ENCODE measurements around the gene C6orf120.

C6orf120 gene

DNA sequence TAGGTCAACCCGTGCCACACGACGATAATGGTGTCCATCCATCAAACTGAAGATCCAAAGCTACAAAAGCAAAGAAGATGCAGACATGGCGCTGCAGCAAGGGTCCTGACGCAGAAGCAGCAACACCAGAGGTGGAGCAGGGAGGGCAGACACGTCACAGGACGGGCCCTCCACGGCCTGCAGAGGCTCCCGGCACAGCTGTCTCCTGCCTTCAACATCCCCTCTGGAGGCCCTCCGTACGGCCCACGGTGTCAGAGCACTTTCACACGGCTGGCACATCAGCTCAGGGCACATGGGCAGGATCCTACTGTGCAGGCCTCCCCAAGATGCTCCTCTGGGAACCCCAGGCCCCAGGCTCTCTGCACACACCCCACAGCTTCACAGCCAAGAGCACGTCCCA lies 37.7 kb upstream of the C6orf120 start:
- Histone ChIP-seq H3K36me3 (peaks cover 7% of the 10 kb centered on the region), H3K9me3 (no peaks in the 10 kb centered on the region), H3K4me1 (ENCODE audit: control insufficient read depth in 1 of 2, insufficient read depth in 1 of 2, low read depth in 1 of 2, low read length in 1 of 2) (no peaks in the 10 kb centered on the region), H3K27ac (no peak overlapping the region), H3K4me3 (ENCODE audit: low read depth in 1 of 2, low read length in 1 of 2) (no peak overlapping the region), H3K27me3 (no peaks in the 10 kb centered on the region)
- TF ChIP-seq, protein P1, sequence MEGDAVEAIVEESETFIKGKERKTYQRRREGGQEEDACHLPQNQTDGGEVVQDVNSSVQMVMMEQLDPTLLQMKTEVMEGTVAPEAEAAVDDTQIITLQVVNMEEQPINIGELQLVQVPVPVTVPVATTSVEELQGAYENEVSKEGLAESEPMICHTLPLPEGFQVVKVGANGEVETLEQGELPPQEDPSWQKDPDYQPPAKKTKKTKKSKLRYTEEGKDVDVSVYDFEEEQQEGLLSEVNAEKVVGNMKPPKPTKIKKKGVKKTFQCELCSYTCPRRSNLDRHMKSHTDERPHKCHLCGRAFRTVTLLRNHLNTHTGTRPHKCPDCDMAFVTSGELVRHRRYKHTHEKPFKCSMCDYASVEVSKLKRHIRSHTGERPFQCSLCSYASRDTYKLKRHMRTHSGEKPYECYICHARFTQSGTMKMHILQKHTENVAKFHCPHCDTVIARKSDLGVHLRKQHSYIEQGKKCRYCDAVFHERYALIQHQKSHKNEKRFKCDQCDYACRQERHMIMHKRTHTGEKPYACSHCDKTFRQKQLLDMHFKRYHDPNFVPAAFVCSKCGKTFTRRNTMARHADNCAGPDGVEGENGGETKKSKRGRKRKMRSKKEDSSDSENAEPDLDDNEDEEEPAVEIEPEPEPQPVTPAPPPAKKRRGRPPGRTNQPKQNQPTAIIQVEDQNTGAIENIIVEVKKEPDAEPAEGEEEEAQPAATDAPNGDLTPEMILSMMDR (IDR thresholded peaks at IDR 0.05): no peak

DNA sequence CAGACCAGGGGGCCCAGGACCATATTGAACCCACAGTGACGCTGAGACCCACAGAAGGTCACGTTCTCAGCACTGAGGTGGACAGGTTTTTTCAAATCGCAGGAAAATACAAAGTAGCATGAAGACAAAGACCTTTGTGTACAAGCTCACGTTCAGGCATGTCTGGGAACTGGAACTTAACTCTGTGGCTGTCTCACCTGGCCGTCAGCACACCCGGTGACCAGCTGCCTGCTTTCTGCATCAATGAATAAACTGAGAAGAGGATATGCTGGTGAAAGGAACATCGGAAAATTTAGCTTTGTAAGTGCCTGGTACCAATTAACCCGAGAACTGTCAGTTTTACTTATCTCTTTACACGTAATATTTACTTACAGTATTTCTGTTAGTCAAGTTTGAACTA lies 36.6 kb upstream of the C6orf120 start:
- Histone ChIP-seq H3K27me3 (no peaks in the 10 kb centered on the region), H3K4me1 (ENCODE audit: control insufficient read depth in 1 of 2, insufficient read depth in 1 of 2, low read depth in 1 of 2, low read length in 1 of 2) (no peaks in the 10 kb centered on the region), H3K36me3 (peaks cover 7% of the 10 kb centered on the region), H3K9me3 (no peaks in the 10 kb centered on the region), H3K4me3 (ENCODE audit: low read depth in 1 of 2, low read length in 1 of 2) (no peak overlapping the region), H3K27ac (no peak overlapping the region)
- TF ChIP-seq, protein P1 (IDR thresholded peaks at IDR 0.05): no peak

DNA sequence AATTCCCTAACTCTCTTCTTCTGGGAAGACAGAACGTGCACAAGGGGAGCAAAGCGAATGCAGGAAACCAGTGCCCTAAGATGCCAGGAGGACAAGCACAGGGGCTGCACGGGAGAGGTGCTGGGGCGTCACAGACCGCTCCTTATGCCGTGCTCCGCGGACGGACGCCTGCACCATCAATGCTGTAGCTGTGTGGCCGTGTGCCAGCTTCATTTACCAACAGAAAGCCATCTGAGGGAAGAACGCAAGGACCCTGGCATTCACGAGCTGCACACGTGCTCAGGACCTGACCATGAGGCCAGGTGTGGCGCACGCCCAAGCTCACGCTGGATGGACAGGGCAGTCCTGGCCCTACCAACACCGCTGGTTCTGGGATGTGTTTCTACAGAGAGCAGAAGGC lies 35.5 kb upstream of the C6orf120 start:
- Histone ChIP-seq H3K4me3 (ENCODE audit: low read depth in 1 of 2, low read length in 1 of 2) (no peak overlapping the region), H3K27ac (no peak overlapping the region), H3K36me3 (peaks cover 7% of the 10 kb centered on the region), H3K27me3 (no peaks in the 10 kb centered on the region), H3K4me1 (ENCODE audit: control insufficient read depth in 1 of 2, insufficient read depth in 1 of 2, low read depth in 1 of 2, low read length in 1 of 2) (no peaks in the 10 kb centered on the region), H3K9me3 (no peaks in the 10 kb centered on the region)
- TF ChIP-seq, protein P1 (IDR thresholded peaks at IDR 0.05): no peak

DNA sequence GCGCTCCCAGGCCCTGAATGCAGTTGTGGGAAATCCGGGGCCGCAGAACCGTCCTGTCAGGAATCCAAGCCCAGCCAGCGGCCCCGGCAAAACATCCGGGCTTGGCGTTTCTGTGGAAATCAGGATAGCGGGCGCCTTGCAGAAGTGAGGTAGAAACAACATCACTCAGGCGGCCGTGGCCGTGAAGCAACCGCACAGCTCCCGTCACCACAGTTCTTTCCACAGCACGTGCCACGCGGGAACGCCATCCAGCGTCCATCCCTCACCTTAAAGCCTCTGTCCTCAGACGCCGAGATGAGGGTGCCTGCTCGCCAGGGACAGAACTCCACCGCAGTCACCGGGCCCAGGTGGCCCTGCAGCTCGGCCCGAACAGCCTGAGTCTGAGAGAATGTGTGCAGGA lies 34.2 kb upstream of the C6orf120 start:
- H3K27ac ChIP-seq: no peak overlapping the region
- no peaks in the 10 kb centered on the region for H3K4me1 ChIP-seq (ENCODE audit: control insufficient read depth in 1 of 2, insufficient read depth in 1 of 2, low read depth in 1 of 2, low read length in 1 of 2)
- H3K36me3 ChIP-seq: peaks cover 13% of the 10 kb centered on the region
- no peaks in the 10 kb centered on the region for H3K27me3 ChIP-seq
- H3K9me3 ChIP-seq: no peaks in the 10 kb centered on the region
- H3K4me3 ChIP-seq (ENCODE audit: low read depth in 1 of 2, low read length in 1 of 2): no peak overlapping the region
- TF ChIP-seq, protein P1 (IDR thresholded peaks at IDR 0.05): no peak

DNA sequence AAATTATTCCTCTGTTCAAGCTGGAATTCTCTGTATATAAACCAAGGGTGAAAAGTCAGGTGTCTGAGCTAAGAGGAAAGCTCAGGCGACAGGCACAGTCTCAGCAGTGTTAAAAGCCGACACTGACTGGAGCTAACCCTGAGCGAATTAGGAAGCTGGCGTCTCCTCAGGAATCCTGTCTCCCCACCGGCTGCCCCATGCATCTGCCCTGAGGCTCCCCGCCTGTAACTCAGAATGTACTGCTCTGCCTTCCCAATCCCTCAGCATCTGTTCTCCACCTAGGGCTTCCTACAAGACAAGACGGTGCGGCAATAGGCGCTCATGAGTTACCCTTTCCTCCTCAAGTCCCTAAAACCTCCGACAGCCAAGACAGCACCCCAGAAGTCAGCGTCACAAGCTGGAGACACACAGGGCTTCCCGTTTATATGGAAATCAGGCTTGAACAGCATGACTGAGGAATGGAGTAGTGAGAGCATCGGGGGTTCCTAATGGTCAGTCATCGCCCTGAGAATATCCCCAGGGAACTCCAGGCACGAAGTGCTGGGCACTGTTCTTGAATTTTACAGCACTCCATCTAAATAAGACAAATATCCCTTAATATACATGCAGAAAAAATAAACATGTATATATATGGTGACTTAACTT lies 33.6 kb upstream of the C6orf120 start:
- Histone ChIP-seq H3K36me3 (peaks cover 13% of the 10 kb centered on the region), H3K9me3 (no peaks in the 10 kb centered on the region), H3K27ac (no peak overlapping the region), H3K4me1 (ENCODE audit: control insufficient read depth in 1 of 2, insufficient read depth in 1 of 2, low read depth in 1 of 2, low read length in 1 of 2) (no peaks in the 10 kb centered on the region), H3K4me3 (ENCODE audit: low read depth in 1 of 2, low read length in 1 of 2) (no peak overlapping the region), H3K27me3 (no peaks in the 10 kb centered on the region)
- TF ChIP-seq, protein P1 (IDR thresholded peaks at IDR 0.05): no peak
